Kidney tubule cell (primary cell): ENCODE data around the gene ANKRD31.
"Not testable (repeated sequence)": the region's sequence is repeated elsewhere in the genome, so short reads cannot be mapped to it uniquely, and the experiment has no call there.

Experiments used
- DNase-seq: peaks from one replicate; pipeline ENCODE4 v3.0.0-alpha.2; 2018; ENCODE audit warnings: low spot score

The ANKRD31 gene

GRCh38 chr5:75140277-75140676 lies 96.4 kb downstream of the ANKRD31 start:
- DNase-seq = no peak

- no peak for DNase-seq
Observed at GRCh38 chr5:75138689-75139088, 98.0 kb downstream of the ANKRD31 start.

DNA sequence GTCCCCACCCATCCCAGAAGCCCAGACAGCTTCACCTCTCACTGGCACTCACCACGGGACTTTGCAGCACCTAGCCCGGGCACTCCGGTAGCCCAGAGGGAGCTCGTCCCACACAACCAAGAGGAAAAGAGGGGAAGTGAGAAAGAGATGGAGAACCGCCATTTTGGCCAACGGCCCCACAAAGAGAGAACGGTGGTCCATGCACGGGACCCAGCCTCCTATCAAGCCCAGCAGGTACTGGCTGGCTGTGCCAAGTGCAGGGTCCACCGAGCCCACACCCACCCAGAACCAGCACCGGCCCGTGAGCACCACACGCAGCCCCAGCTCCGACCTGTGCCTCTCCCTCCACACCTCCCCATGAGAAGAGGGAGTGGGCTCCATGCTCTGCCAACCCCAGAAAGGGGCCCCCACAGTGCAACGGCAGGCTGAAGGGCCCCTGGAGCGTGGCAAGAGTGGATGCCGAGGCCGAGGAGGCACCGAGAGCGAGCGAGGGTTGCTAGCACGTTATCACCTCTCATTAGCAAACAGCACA lies 105.8 kb downstream of the ANKRD31 start:
- DNase-seq = no peak

DNA sequence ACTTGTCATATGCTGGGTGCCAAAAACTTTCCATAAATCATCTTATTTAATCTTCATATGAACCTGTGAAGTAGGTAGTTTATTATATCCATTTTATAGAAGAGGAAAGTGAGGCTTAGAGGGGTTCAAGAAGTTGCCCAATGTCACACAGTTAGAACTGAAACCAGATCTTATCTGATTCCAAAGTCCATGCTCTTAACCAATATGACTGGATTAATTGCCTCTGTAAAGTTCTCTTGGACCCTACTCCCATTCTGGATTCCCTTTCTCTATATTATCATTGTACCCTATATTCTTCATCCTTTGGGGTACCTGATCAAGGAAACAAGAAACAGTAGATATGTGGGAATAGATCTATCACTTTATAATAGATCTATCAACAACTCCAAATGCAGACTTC lies 119.8 kb downstream of the ANKRD31 start:
- DNase-seq = no peak

GRCh38 chr5:75114311-75114710 lies 122.4 kb downstream of the ANKRD31 start:
- peak; percentile 41 for DNase-seq

DNA sequence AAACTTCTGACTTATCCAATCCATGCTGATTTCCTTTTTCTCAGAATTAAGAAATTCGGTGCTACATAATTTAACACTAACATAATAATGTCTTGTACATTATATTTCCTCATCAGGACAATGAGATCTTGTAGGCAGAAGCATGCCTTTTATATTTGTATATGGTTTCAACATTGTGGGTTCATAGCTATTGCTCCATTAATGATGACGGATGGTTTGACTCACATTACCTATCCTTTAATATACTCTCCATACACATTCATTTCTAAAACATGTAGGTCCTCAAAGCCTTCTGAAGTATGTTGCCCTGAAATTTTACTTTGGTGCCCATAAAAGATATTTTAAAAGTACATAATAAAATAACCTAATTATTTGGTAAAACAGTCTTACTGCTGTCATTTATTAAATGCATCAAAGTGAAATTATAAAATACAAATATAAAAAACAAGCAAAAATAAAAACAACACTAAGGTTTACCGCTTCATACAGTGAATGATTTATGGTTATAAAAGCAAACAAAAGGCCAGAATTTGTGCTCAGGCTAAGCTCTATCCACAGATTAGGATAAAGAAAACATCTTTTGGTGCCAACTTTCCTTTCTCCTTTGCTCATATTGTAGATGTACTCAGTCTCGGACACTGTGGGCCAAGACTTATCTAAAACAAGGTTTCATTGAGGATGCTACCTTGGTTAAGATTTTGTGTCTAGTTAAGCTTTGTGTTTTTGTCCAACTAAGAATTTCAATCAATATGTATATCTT lies 123.1 kb downstream of the ANKRD31 start:
- DNase-seq = no peak

- no peak for DNase-seq
Observed at GRCh38 chr5:75108931-75109596, 127.6 kb downstream of the ANKRD31 start.

DNA sequence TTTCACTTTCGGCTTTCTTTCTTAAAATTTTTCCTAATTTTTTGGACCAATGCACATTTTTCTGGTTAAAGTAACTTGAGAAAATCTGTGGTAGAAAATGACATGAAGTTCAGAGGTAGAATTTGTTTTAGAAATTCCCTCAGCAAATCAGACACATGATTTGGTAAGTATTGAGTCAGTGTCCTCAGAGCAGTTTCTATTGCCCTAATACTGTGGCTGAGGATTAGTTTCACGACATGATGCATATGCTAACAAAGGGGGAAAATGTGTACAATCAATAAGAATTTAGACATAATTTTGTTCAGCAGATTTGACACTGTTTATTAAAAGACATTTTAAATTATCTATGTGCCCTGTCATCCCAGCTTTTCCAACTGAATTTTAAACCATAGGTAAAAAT lies 128.2 kb downstream of the ANKRD31 start:
- no peak for DNase-seq

DNA sequence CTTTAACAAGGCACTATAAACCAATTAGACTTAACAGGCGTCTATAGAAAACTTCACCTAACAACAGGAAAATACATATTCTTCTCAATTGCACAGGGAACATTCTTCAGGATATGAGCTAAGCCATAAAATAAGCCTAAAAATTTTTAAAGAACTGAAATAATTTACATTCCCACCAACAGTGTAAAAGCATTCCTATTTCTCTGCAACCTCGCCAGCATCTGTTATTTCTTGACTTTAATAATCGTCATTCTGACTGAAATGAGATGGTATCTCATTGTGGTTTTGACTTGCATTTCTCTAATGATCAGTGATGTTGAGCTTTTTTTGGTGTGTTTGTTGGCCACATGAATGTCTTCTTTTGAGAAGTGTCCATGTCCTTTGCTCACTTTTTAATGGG lies 140.7 kb downstream of the ANKRD31 start:
- DNase-seq = not testable (repeated sequence)

GRCh38 chr5:75091597-75091996 lies 145.1 kb downstream of the ANKRD31 start:
- DNase-seq = peak; percentile 87

DNA sequence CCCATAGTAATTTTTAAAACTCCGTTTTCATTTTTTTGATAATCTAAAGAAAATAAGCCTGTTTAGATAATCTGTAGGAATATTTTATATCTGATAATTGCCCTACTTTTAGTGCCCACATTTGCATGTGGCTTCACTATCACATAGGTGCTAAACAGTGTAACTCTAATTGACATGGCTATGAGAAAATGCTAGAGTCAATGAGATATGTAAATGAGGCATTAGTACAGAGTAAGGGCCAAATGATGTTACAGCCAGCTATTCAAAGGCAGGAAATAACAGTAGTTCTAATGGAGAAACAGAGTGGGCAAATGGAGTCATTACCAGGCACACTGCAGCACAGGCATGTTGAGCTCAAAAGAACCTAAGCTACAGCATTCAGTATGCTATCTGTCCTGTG lies 147.0 kb downstream of the ANKRD31 start:
- DNase-seq = no peak

- peak; percentile 91 for DNase-seq
Observed at GRCh38 chr5:75089137-75089536, 147.5 kb downstream of the ANKRD31 start.

- DNase-seq = no peak
Observed at GRCh38 chr5:75088648-75089047, 148.0 kb downstream of the ANKRD31 start.

DNA sequence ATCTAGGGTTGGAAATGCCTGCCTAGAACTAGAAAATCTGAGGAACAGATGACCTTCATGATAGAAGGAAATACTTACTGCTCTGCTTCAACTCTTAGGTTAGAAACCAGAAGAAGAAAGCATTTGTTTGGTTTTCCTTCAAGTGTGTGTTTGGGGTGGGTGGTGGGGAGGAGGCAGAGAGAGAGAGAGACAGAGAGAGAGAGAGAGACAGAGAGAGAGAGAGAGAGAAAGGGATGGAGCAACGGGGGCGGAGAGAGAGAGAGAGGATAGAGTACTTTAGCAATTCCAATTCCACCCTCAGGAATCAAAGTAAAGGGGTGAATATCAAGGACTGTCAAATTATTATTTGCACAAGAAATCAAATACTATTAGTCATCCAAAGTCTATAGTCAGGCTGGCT lies 155.2 kb downstream of the ANKRD31 start:
- DNase-seq = no peak

DNA sequence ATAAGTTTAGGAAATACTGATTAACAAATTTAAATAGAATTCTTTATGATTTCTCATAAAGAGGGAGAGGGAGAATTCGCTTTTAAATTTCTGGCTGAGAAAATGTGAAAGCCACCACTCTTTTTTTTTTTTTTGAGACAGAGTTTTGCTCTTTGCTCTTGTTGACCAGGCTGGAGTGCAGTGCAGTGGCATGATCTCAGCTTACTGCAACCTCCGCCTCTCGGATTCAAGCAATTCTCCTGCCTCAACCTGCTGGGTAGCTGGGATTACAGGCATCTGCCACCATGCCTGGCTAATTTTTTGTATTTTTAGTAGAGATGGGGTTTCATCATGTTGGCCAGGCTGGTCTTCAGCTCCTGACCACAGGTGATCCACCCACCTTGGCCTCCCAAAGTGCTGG lies 157.3 kb downstream of the ANKRD31 start:
- not testable (repeated sequence) for DNase-seq

DNA sequence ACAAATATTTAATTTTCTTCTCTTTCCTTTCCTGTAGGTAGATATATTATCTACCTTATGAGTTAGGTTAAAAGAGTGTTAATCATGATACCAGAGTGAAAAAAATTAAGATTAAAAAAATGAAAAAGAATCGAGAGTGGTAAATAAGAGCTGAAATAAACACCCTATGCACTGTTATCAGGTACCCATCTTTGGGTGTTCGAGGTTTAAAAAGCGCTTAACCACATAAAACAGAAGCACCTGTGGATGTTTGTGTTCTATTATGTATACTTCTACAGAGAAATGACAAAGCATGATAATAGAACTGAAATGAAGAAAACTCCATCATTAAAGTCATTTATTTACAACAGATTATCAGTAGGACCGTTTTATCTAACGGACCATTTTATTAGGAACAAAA lies 158.7 kb downstream of the ANKRD31 start:
- DNase-seq = no peak

GRCh38 chr5:75072061-75072460 lies 164.6 kb downstream of the ANKRD31 start:
- DNase-seq = no peak

- DNase-seq = no peak
Observed at GRCh38 chr5:75071100-75071499, 165.6 kb downstream of the ANKRD31 start.

DNA sequence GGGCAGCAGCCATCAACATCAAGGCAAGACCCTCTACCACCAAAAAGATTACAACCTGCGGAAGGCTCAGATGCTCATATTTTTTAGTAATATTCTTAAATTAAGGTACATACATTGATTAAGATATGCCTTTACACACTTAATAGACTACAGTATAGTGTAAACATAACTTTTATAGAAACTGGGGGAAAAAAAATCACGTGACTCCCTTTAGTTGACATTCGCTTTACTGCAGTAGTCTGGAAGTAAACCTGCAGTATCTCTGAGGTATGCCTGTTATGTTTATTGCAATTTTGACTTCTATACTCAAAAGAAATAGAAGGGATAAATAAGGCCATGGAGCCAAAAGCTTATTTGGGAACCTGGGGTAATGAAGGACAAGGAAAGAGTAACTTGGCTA lies 169.2 kb downstream of the ANKRD31 start:
- no peak for DNase-seq

GRCh38 chr5:75062925-75063531 lies 173.7 kb downstream of the ANKRD31 start:
- DNase-seq = no peak

DNA sequence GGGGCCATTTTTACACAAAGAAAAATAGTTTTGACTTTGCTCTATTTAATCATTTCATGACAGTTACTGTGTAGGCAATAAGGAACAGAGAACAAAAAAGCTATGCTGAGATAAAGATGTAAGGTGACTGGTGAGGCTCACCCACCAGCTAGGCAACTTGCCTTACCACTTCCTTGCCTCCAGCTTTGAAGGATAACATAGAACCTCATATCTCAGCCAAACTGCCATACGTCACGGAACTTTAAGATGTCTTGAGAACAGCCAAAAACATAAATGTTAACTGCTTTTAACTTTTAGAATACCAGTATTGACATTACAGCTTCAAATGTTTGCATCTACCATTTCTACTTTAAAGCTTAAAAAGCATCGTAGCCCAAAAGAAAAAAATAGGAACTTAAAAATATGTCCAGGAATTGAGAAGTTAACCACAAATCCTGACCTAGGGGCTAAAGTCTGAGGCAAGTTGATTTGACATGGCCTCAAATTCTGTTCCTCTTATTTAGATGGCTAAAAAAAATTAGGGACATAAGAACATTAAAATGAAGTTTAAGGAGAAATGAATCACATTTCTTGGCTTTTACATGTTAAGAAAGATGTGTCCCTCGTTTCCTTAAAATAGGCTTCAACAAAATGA lies 176.6 kb downstream of the ANKRD31 start:
- no peak for DNase-seq

- peak; percentile 39 for DNase-seq
Observed at GRCh38 chr5:75058986-75059535, 177.6 kb downstream of the ANKRD31 start.
